ENCODE measurements around the gene CDCP1.
"Not testable (repeated sequence)": the region's sequence is repeated elsewhere in the genome, so short reads cannot be mapped to it uniquely, and the experiment has no call there.

The CDCP1 gene

DNA sequence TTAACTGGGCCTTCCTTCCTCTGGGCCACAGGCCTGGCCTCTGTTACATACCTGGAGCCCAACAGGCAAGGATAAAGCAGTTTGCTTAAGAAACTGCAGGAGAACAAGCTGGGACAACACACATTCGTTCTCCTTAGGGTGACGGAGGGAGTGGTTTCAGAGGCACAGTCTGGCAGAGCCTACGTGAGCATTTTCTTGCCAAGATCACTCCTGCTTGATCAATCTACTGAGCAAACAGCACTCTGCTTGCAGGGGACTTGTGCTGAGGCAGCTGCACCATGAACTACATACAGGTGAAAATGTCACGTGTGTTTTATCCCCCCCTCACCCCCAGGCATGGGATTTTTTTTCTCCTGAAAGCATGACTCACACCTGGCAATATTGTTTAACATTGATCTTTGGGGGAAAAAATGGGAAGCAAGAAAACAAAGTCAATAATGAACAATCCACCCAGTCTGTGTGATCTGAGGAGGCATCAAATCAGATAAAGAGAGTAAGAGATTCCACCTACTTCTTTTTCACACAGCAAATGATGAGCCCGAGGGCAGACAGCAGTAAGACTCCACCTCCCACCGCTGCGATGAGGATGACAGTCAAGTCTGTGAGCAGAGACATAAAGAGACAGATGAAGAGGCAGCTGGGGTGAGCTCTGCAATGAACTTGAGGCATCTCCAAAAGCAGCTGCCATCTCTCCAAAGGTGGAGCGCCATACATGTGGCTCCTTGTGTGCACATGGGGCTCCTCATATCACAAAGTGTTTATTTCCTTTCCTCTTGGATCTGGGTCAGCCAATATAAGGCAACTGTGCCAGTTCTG is 57.4 kb downstream of the CDCP1 start:
- no peak for DNase-seq (ENCODE audit: low read depth in 2 of 3, low spot score in 1 of 3)

DNA sequence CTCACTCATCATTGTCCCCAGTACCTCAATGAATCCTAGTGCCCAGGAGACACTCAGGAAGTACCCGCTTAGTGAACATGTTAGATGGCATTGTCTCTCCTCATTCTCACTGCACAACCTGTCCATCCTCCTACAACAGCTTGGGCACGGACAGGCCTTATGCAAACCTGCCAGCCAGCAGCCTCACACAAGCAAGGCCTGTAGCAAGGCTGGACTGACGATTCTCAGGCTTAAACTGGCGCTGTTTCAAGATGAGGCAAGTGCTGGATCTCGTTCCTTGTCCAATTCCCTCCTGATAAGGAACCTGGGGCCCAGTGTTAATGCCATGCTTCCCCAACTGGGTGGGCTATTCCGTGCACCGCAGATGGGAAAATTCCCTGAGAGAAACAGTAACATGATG is 59.0 kb downstream of the CDCP1 start:
- DNase-seq (ENCODE audit: low read depth in 2 of 3, low spot score in 1 of 3), result no peak

DNA sequence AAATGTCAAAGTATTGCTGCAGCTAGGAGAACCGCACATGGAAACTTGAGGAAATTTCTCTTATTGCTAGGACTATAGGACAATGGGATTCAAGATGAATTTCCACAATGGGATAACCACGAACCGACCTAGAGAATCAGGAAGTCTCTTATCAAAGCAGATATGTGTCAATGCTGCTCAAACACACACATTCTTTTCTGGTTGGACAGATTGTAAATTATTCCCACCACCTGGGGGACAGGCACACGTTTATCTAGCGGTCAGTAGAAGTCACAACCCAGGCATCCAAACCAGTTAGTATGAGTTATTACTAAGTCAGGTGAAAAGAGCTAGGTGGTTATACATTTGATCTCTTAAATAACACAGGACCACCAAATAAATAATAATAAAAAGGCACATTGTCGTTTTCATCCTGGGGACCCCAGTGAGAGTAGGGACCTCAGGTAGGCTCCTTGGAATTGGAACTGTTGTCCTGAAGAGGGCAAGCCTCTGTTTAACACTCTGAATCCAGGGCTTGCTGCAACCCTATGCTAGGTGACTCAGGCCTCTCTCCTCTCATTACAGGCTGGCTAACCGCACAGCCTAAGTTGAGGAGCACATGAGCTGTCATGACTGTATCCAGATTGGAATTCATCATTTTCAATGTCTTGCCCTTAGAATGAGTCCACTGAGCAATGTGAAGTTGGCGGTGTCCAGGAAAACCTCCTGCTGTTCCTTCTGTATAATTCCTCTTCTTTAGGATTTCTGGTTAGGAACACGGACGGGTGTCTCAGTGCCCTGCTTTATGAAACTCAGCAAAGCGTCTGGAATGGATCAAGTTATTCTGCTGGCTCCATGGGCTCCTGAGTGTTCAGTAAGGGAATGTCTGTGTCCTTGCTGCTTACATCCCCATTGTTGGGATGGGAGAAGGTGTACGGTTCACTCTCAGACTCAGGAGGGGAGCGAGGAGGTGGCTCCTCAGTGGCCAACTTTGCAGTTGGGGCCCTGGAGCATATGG is 61.1 kb downstream of the CDCP1 start:
- no peak for DNase-seq (ENCODE audit: low read depth in 2 of 3, low spot score in 1 of 3)

DNA sequence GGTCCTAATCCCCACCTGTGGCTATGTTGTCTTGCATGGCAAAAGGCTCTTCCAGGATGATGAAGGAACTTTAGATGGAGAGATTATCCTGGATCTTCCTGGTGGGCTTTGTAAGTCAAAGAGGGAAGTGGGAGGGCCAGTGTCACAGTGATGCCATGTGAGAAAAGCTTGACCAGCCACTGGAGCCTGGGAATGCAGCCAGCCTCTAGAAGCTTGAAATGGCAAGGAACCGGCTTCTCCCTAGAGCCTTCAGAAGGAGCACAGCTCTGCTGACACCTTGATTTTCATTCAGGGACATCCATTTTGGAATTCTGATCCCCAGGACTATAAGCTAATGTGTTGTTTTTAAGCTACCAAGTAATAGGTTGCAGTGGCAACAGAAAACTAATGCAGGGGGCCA is 61.8 kb downstream of the CDCP1 start:
- no peak for DNase-seq (ENCODE audit: low read depth in 2 of 3, low spot score in 1 of 3)

DNA sequence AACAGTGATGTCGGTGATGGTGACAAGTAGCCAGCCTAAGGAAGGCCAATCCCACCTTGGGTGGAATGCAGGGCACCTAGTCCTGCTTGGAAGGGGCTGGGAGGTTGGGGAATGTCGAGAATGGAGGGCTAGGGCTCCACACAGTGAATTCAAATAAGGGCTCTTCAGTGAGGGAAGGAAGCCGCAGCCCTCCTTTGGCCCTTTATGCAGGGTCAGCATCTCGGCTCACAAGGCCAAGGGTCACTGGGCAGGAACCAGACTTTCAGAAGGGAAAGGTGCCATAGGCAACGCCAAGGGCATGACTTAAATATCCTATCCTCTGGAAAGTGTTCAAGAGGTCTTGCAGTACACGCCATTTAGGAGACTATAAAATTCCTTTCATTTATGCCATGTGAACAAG is 63.2 kb downstream of the CDCP1 start:
- no peak for DNase-seq (ENCODE audit: low read depth in 2 of 3, low spot score in 1 of 3)

DNA sequence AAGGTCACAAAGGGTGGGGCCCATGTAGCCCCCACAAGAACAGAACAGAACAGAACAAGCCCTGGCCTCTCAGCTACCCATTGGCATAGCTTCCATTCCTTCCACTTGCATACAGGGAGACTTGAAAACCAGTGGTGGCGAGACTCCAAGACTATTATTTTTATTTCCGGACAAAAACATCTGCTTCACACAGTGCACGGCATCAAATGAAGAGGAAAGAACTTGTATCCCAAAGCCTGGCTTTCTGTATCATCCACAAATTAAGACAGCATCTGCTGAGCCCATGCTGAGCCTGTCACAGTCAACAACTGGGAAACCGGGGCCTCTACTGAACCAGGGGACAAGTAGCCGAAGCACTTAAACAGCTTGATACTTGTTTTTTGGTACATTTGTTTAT is 64.0 kb downstream of the CDCP1 start:
- no peak for DNase-seq (ENCODE audit: low read depth in 2 of 3, low spot score in 1 of 3)

DNA sequence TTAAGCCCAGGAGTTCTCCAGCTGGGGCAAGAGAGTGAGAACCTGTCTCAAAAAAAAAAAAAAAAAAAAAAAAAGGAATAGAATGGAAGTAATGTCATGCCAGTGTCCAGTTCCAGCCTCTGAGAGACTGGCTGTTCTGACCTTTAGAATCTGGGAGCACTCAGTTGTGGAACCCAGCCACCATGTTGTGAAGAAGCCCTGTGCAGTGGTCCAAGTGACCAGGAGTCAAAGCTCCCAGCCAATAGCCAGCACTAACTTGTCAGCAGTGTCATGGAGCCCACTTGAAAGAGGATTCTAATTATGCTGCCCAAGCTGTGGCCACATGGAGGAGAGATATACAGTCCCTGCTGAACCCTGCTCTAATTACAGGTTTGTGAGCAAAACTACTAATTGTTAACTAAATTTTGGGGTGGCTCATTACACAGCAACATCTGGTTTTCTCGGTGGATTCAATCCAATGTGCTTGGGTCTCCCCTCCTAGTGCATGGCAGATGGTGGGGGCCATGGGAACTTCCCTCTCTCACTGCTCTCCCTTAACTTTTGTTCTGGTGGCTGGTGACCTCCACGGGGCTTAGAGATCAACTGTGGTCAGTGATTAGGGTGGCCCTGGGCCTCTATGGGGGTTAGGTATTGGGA is 64.6 kb downstream of the CDCP1 start:
- no peak for DNase-seq (ENCODE audit: low read depth in 2 of 3, low spot score in 1 of 3)

DNA sequence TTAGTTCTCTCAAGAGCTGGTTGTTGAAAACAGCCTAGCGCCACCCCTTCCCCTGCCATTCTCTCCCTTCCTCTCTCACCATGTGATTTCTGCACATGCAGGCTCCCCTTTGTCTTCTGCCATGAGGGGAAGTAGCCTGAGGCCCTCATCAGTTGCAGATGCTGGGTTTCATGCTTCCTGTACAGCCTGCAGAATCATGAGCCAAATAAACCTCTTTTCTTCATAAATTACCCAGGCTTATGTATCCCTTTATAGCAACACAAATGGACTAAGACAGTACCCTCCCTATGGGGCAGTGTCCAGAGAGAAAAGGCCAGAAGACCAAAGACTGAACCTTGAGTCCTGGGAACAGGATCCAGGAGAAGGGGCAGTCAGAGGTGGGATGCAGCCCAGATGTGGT is 65.4 kb downstream of the CDCP1 start:
- no peak for DNase-seq (ENCODE audit: low read depth in 2 of 3, low spot score in 1 of 3)

DNA sequence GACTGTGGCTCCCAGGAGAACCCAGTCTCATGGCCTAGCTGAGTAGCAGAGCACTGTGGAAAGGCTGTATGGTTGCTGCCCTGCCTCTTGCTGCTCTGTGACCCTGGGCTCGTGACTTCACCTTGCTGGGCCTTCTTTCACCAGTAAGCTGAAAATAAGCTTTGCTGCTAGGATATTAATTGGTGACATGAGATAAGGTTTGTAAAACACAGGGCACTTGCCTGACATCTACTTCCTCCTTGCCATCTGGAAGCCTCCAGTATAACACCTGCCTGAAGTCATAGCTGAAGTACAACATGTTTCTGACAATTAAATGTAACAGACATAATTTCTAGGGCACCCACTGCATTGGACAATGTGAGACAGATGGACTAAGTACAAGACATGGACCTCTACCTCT is 66.5 kb downstream of the CDCP1 start:
- DNase-seq (ENCODE audit: low read depth in 2 of 3, low spot score in 1 of 3), result no peak

DNA sequence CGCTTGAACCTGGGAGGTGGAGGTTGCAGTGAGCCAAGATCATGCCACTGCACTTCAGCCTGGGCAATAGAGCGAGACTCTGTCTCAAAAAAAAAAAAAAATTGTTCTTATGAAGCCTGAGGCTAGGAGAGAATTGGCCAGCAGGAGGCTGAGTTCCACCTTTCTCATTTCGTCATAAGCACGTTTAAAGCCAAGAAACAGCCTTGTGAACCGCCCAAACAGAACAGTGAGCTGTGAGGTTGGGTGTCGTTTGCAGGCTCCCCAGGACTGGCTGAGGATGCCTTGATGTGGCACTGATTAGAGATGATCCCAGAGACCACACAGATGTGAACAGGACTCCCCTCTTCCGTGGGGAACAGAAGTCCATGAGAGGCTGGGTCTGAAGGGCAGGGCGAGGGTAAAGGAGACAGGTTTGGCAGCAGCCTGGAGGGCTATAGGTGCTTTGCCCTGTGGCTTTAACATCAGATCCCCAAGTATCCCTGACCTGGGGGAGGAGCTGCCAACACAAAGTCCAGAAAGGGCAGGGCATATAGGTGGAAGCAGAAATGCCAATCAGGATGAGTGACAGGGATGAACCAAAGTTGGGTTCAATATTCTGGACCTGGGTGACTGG is 67.2 kb downstream of the CDCP1 start:
- DNase-seq (ENCODE audit: low read depth in 2 of 3, low spot score in 1 of 3), result no peak

DNA sequence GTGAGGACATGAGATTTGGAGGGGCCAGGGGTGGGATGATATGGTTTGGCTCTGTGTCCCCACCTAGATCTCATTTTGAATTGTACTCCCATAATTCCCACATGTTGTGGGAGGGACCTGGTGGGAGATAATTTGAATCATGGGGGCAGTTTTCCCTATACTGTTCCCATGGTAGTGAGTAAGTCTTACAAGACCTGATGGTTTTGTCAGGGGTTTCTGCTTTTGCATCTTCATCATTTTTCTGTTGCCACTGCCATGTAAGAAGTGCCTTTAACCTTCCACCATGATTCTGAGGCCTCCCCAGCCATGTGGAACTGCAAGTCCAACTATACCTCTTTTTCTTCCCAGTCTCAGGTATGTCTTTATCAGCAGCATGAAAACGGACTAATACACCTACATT is 67.9 kb downstream of the CDCP1 start:
- DNase-seq (ENCODE audit: low read depth in 2 of 3, low spot score in 1 of 3), result not testable (repeated sequence)

DNA sequence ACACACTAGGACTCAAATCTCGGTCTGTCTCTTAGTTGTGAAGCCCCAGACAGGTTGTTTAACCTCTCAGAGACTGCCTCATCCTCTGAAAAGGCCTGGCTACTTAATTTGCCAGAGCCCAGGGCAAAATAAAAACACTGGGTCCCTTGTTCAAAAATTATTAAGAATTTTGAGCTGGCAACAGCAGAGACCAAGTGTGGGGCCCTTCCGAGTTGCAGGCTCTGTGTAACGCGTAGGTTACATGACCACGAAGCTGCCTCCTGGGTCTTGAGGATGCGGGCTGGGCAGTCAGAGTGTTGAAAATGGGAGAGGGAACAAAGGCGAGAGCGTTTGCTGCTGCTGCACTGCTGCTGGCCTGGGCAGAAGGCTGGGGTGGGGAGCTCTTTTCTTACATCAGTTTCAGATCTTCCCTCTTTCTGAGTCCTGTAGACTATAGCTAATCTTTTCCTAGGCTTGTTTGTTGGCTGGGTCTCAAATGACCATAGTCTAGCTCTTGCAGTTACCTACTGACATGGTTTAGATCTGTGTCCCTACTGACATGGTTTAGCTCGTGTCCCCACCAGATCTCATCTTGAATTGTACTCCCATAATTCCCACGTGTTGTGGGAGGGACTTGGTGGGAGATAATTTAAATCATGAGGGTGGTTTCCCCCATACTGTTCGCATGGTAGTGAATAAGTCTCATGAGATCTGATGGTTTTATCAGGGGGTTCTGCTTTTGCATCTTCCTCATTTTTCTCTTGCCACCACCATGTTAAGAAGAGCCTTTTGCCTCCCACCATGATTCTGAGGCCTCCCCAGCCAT is 70.2 kb downstream of the CDCP1 start:
- no peak for DNase-seq (ENCODE audit: low read depth in 2 of 3, low spot score in 1 of 3)

DNA sequence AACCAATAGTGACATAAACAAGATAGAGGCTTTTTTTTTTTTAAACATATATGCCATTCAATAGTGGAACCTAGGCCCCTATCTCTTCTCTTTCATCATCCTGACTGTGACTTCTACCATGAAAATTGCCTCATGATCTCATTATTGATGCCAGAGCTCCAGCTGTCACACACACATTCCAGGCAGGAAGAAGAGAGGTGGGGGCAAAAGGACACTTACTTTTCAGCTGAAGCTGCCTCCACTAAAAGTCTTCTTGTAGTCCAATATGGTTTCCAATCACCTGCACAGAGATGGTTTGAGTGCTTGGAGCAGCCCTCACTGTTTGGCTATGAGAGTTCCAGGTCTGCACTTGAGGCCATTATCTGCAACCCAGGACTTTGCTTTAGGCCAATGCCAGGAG is 75.1 kb downstream of the CDCP1 start:
- DNase-seq (ENCODE audit: low read depth in 2 of 3, low spot score in 1 of 3), result no peak

DNA sequence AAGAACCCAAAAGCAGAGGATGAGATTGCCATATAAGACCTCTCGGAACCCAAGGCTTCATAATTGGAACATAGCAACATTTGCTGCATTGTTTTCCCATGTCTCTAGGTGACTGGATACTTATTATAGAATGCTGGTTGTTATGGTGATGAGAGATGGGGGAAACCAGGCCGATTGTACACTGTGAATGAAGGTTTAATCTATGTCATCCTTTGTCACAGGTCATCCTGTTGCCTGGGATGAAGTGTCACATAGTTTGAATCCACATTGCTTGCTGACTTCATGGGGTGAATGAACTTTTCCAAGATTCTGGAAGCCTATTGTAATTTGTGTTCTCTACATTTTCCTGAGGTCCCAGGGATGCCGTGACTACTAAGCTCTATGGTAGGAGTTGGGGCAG is 78.2 kb downstream of the CDCP1 start:
- DNase-seq (ENCODE audit: low read depth in 2 of 3, low spot score in 1 of 3), result no peak

DNA sequence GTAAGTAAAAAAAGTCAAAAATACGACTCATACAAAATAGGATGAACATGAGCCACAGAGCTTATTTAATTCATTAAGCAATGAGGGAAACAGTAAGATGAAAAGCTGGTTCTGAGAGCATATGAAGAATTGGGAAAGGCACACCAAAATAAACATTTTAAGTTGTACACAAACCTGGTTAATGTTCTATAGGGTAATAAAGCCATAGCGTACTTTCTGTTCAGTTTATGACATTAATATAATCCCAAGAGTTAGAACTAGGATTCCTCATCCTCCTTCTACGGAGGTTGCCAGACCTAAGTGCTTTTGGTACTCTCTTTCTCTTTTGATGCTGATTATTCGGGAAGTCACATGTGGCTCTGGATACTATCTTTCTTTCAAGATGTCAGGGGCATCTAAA is 78.7 kb downstream of the CDCP1 start:
- no peak for DNase-seq (ENCODE audit: low read depth in 2 of 3, low spot score in 1 of 3)

DNA sequence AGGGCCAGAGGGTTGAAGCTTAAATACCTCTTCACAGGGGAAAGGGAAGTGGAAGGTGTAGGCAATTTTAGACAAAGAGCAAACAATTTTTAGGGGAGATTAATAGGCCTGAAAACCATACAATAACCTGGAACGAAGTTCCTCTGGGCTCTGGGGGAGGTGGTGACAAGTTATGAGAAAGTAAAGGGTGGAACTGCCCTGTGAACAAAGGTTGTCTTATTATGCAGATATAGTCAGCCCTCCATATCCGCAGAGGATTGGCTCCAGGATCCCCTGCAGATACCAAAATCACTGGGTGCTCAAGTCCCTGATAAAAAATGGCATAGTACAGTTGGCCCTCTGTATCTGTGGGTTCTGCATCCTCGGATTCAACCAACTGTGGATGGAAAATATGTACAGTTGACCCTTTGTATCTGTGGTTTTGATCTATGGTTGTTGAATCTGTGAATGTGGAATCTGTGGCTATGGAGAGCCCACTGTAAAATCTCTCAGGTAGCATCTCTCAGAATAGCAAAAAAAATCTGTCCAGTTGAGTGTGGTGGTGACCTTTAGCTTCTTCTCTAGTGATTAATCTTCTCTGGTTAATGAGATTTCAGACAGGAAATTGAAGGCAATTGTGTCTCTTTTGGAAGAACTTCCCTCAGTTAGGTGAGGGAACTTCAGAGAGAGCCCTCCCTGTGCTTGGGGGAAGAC is 79.9 kb downstream of the CDCP1 start:
- no peak for DNase-seq (ENCODE audit: low read depth in 2 of 3, low spot score in 1 of 3)

DNA sequence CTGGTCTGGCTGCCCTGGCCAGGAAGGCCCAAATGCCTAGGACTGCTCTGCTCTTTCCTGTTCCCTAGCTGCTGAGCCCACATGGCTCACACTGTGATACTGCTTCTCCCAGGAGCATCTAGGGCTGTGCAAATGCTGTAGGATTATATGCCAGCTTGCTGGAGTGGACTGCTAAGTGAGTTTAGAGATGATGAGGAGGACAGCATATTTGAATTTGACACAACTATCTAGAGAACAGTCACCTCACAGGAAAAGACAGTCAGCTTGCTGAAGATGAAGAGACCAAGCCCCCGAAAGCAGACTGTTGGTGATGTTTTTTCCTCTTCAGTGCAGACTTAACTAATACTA is 80.8 kb downstream of the CDCP1 start:
- DNase-seq (ENCODE audit: low read depth in 2 of 3, low spot score in 1 of 3), result no peak

DNA sequence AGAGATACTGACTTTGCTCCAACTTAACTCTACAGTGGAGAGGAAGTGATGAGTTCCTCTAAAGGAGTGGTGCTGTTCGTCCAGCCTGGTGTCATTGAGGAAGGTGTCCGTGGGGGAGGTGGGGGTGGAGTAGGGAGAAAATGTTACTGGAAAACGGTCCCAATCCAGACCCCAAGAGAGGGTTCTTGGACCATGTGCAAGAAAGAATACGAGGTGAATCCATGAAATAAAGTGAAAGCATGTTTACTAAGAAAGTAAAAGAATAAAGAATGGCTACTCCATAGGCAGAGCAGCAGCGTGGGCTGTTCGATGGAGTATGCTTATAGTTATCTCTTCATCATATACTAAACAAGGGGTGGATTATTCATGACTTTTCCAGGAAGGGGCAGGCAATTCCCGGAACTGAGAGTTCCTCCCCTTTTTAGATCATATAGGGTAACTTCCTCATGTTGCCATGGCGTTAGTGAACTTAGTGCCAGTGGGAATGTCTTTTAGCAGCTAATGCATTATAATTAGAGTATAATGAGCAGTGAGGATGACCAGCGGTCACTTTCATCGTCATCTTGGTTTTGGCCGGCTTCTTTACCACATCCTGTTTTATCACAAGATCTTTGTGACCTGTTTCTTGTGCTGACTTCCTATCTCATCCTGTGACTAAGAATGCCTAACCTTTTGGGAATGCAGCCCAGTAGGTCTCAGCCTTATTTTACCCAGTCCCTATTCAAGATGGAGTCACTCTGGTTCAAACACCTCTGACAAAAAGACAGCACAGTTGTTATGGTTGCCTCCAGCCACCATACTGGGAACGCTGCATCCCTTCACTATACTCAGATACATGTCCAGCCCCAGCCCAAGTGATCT is 81.4 kb downstream of the CDCP1 start:
- DNase-seq (ENCODE audit: low read depth in 2 of 3, low spot score in 1 of 3), result peak; percentile 55 to 65 (median 58)

DNA sequence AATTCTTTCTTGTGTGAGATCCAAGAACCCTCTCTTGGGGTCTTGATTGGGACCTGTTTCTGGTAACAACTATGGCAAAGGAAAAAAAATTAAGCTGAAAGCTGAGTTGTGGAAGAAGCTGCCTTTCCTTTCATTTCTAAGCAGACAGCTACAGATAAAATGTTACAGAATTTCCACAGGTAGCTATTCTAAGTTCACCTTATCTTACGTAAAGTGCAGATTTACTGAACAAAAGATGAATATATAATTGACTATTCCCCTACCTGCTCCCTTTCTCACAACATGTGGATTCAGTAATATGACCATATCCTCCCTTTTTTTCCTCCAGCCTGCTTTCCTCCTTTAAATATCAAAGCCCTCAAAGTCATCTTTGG is 83.5 kb downstream of the CDCP1 start:
- DNase-seq (ENCODE audit: low read depth in 2 of 3, low spot score in 1 of 3), result no peak

Measured in stimulated activated CD4-positive, alpha-beta T cell treated with anti-CD3 and anti-CD28 coated beads, Interleukin-12 subunit alpha, Interleukin-12 subunit beta, amount 100 ng/mL, for 48 hours (primary cell).